Measurements from ENCODE around the gene ARL5C. TPM values are rescaled to one million over a fixed set of nuclear protein-coding genes. Genes with fewer than 3 reads are reported as not detected.

The ARL5C gene
- total RNA-seq, 2 donors from 2014 or later, result 0.27 TPM; not detected in 1

GRCh38 chr17:39173080-39173479 lies 7.1 kb upstream of the ARL5C start:
- no peaks in the 10 kb centered on the region for H3K27me3 ChIP-seq (replicated peaks; ENCODE audit: insufficient read depth)
- no peak for ATAC-seq (ENCODE audit: insufficient number of reproducible peaks, low FRiP score, low read depth)
- no peaks in the 10 kb centered on the region for H3K9me3 ChIP-seq

GRCh38 chr17:39171933-39172332 lies 6.0 kb upstream of the ARL5C start:
- Histone ChIP-seq H3K9me3 (no peaks in the 10 kb centered on the region), H3K27ac (no peak overlapping the region), H3K36me3 (peaks cover 11% of the 10 kb centered on the region), H3K4me1 (ENCODE audit: control insufficient read depth in 1 of 2, low read depth in 2 of 2) (peaks cover 0 to 6% of the 10 kb centered on the region in 2 donors), H3K4me3 (no peak overlapping the region), H3K27me3 (replicated peaks; ENCODE audit: insufficient read depth) (no peaks in the 10 kb centered on the region)
- TF ChIP-seq, protein P1, sequence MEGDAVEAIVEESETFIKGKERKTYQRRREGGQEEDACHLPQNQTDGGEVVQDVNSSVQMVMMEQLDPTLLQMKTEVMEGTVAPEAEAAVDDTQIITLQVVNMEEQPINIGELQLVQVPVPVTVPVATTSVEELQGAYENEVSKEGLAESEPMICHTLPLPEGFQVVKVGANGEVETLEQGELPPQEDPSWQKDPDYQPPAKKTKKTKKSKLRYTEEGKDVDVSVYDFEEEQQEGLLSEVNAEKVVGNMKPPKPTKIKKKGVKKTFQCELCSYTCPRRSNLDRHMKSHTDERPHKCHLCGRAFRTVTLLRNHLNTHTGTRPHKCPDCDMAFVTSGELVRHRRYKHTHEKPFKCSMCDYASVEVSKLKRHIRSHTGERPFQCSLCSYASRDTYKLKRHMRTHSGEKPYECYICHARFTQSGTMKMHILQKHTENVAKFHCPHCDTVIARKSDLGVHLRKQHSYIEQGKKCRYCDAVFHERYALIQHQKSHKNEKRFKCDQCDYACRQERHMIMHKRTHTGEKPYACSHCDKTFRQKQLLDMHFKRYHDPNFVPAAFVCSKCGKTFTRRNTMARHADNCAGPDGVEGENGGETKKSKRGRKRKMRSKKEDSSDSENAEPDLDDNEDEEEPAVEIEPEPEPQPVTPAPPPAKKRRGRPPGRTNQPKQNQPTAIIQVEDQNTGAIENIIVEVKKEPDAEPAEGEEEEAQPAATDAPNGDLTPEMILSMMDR (IDR thresholded peaks at IDR 0.05), result no peak
- DNase-seq (ENCODE audit: low spot score), result no peak
- ATAC-seq (ENCODE audit: insufficient number of reproducible peaks, low FRiP score, low read depth), result no peak

More at GRCh38 chr17:39173080-39173479, 7.1 kb upstream of the ARL5C start:
- Histone ChIP-seq H3K4me3 (no peak overlapping the region), H3K4me1 (ENCODE audit: control insufficient read depth in 1 of 2, low read depth in 2 of 2) (peaks cover 0 to 12% of the 10 kb centered on the region in 2 donors), H3K27ac (no peak overlapping the region), H3K36me3 (peaks cover 15% of the 10 kb centered on the region)
- TF ChIP-seq, protein P1 (IDR thresholded peaks at IDR 0.05), result no peak
- DNase-seq (ENCODE audit: low spot score), result no peak

- H3K9me3 ChIP-seq, result no peaks in the 10 kb centered on the region
- no peaks in the 10 kb centered on the region for H3K27me3 ChIP-seq (replicated peaks; ENCODE audit: insufficient read depth)
- TF ChIP-seq, protein P1 (IDR thresholded peaks at IDR 0.05), result no peak
- no peak overlapping the region for H3K27ac ChIP-seq
- peaks cover 0 to 20% of the 10 kb centered on the region in 2 donors for H3K4me1 ChIP-seq (ENCODE audit: control insufficient read depth in 1 of 2, low read depth in 2 of 2)
- H3K36me3 ChIP-seq, result peaks cover 3% of the 10 kb centered on the region
- no peak for DNase-seq (ENCODE audit: low spot score)
- no peak overlapping the region for H3K4me3 ChIP-seq
- ATAC-seq (ENCODE audit: insufficient number of reproducible peaks, low FRiP score, low read depth), result no peak
Observed at GRCh38 chr17:39170558-39170957, 4.6 kb upstream of the ARL5C start.

DNA sequence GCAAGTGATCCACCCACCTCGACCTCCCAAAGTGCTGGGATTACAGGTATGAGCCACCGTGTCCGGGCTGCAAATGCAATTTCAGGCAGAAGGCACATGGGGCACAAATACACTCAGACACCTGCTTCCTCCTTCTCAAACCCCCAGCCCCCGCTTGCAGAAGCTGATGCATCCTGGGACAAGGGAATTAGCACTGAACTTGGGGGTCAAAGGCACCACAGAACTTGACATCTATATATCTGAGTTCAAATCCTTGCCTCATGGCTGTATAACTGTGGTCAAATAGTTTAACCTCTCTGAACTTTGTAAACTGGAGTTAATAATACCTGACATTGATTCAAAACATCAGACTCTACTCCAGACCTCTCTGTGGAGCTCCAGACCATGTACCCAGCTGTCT lies 4.1 kb upstream of the ARL5C start:
- Histone ChIP-seq H3K9me3 (no peaks in the 10 kb centered on the region), H3K27ac (no peak overlapping the region)

GRCh38 chr17:39169518-39169917 lies 3.6 kb upstream of the ARL5C start:
- Histone ChIP-seq H3K4me1 (ENCODE audit: control insufficient read depth in 1 of 2, low read depth in 2 of 2) (peaks cover 0 to 21% of the 10 kb centered on the region in 2 donors), H3K36me3 (no peaks in the 10 kb centered on the region), H3K4me3 (no peak overlapping the region), H3K27me3 (replicated peaks; ENCODE audit: insufficient read depth) (no peaks in the 10 kb centered on the region), H3K9me3 (no peaks in the 10 kb centered on the region), H3K27ac (no peak overlapping the region)
- TF ChIP-seq, protein P1 (IDR thresholded peaks at IDR 0.05), result no peak
- ATAC-seq (ENCODE audit: insufficient number of reproducible peaks, low FRiP score, low read depth), result no peak
- no peak for DNase-seq (ENCODE audit: low spot score)

More for the DNA sequence above, 4.1 kb upstream of the ARL5C start:
- H3K27me3 ChIP-seq (replicated peaks; ENCODE audit: insufficient read depth), result no peaks in the 10 kb centered on the region
- no peaks in the 10 kb centered on the region for H3K36me3 ChIP-seq
- ATAC-seq (ENCODE audit: insufficient number of reproducible peaks, low FRiP score, low read depth) (no peak), DNase-seq (ENCODE audit: low spot score) (no peak)
- TF ChIP-seq, protein P1 (IDR thresholded peaks at IDR 0.05), result no peak
- no peak overlapping the region for H3K4me3 ChIP-seq
- peaks cover 0 to 24% of the 10 kb centered on the region in 2 donors for H3K4me1 ChIP-seq (ENCODE audit: control insufficient read depth in 1 of 2, low read depth in 2 of 2)

Data from thoracic aorta (tissue), 2 donors.